Gastroesophageal sphincter (tissue), 3 donors: ENCODE measurements around the gene DTX4.

Source experiments
- EP300 ChIP-seq: sonication (generic); formaldehyde crosslinking; IDR thresholded peaks from one replicate; pipeline ENCODE4 v1.6.1; 2017; ENCODE audit warnings: antibody characterized with exemption, mild to moderate bottlenecking
- POLR2A ChIP-seq, 2 donors: fragments of 450-650 bp; IDR thresholded peaks; one replicate each; pipeline ENCODE4 v1.6.1; 2017; ENCODE audit warnings: antibody characterized with exemption in 2 of 2, mild to moderate bottlenecking in 2 of 2, moderate library complexity in 1 of 2
- POLR2AphosphoS5 ChIP-seq: sonication (generic); formaldehyde crosslinking; IDR thresholded peaks from one replicate; pipeline ENCODE4 v1.6.1; 2017; ENCODE audit warnings: antibody characterized with exemption
- TF ChIP-seq, protein P1 (sequence below), 4 experiments: fragments of 200-600 bp in 2 of 4; fragments of 450-650 bp in 2 of 4; sonication (generic) in 1 of 4; IDR thresholded peaks; one replicate each; pipeline ENCODE4 v1.5.1; 2017 to 2019; ENCODE audit warnings: antibody characterized with exemption in 4 of 4, mild to moderate bottlenecking in 2 of 4, moderate library complexity in 2 of 4

DNA sequence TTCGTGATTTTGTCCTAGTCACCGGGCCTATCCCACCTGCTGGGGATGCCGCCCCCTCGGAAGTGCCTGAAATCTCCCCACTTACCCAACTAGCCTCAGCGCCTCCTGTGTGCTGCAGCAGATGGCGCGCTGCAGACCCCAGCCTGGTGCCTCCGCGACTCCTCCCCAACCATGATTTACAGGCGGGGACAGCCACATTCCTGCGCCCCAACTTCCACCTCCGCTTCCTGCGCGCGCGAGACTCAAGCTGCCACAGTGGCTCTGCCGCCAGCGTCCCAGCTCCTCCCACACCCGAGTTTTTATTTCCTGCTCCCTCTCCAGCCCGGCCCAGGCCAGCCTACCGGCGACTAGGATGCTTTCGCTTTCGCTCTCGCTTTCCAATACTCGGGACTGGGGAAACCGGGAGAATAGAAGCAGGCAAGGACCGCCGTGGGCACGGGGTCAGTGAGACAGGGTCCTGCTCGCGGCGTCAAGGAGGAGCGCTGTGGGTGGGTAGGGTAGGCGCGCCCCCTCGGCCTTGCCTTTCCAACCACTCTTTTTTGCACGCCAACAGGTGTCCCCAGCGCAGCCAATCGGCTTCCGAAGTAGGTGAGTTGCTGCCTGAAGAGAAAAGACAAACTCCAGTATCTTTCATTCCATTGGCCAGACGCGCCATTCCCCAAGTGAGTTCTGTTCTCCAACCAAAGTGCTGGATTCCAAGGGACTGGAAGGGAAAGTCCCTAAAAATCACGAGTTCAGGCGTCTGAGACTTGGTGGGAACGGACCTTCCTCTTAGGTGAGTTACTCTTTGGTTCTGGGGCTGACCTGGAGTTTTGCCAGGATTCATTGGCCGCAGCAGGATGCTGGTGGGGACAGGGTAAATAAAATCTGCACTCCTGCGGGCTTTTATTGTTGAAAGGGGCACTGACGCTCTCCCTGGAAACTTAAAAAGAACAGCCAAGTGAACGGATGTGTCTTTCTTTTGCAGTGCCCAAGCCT, 29.1 kb upstream of the DTX4 start, which contains the start of gene FAM111A:
- TF ChIP-seq, protein P1, sequence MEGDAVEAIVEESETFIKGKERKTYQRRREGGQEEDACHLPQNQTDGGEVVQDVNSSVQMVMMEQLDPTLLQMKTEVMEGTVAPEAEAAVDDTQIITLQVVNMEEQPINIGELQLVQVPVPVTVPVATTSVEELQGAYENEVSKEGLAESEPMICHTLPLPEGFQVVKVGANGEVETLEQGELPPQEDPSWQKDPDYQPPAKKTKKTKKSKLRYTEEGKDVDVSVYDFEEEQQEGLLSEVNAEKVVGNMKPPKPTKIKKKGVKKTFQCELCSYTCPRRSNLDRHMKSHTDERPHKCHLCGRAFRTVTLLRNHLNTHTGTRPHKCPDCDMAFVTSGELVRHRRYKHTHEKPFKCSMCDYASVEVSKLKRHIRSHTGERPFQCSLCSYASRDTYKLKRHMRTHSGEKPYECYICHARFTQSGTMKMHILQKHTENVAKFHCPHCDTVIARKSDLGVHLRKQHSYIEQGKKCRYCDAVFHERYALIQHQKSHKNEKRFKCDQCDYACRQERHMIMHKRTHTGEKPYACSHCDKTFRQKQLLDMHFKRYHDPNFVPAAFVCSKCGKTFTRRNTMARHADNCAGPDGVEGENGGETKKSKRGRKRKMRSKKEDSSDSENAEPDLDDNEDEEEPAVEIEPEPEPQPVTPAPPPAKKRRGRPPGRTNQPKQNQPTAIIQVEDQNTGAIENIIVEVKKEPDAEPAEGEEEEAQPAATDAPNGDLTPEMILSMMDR (IDR thresholded peaks at IDR 0.05) = peak in 2 of 4 experiments; percentile 10 to 45
- peak; percentile 54 for TF ChIP-seq POLR2AphosphoS5
- TF ChIP-seq EP300 = no peak
- peak; percentile 17 to 24 for TF ChIP-seq POLR2A (IDR thresholded peaks at IDR 0.05)
